Measurements from ENCODE around the gene TUG1.

Gene TUG1

GRCh38 chr22:30928401-30928800 is 40.7 kb upstream of the TUG1 start:
- no peaks in the 10 kb centered on the region for H3K9me3 ChIP-seq (replicated peaks; ENCODE audit: insufficient read depth, low read length)
- no peak overlapping the region for H3K27ac ChIP-seq (ENCODE audit: low read length)
- no peak overlapping the region for H3K4me2 ChIP-seq (ENCODE audit: low read depth, low read length)
- H3K27me3 ChIP-seq (replicated peaks; ENCODE audit: insufficient read depth, low read length) = no peaks in the 10 kb centered on the region
- H3K4me3 ChIP-seq (ENCODE audit: low read length) = no peak overlapping the region
- no peak for DNase-seq
- H3K36me3 ChIP-seq (replicated peaks; ENCODE audit: insufficient read depth, low read length) = no peaks in the 10 kb centered on the region
- no peaks in the 10 kb centered on the region for H4K20me1 ChIP-seq (ENCODE audit: insufficient read depth, low read length)
- TF ChIP-seq CTCF (IDR thresholded peaks at IDR 0.05; ENCODE audit: low read length) (no peak), EZH2phosphoT487 (IDR thresholded peaks at IDR 0.05; ENCODE audit: low read length) (no peak), EZH2 (optimal IDR thresholded peaks at IDR 0.05; ENCODE audit: low read depth, low read length) (no peak)
- no peaks in the 10 kb centered on the region for H3K4me1 ChIP-seq (ENCODE audit: low read length)
- no peak overlapping the region for H3K9ac ChIP-seq (ENCODE audit: low read length)
- H3F3A ChIP-seq (ENCODE audit: insufficient read depth, low read length) = no peaks in the 10 kb centered on the region
- no peak overlapping the region for H2AFZ ChIP-seq (ENCODE audit: low read length)
- H3K9me2 ChIP-seq (replicated peaks; ENCODE audit: insufficient read depth, low read length) = no peaks in the 10 kb centered on the region
- no peaks in the 10 kb centered on the region for H3K79me2 ChIP-seq (ENCODE audit: low read length)

DNA sequence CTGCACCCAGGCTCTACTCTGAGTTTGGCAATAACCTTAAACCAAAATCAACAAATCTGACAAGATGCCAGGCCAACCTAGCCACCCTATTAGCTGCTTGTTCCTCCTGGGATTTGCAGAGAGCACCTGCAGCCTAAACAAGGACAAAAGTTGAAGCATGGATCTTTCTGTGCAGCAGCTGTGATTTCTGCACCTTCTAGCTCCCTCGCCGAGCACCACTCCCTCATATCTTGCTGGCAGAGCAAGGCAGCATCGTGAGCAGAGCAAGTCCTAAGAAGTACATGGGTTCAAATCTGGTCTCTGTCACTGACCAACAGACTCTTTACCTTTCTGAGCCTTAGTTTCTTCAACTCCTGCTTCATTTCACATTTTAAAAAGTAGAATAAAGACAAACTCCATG is 38.8 kb upstream of the TUG1 start:
- Histone ChIP-seq H3F3A (ENCODE audit: insufficient read depth, low read length) (no peaks in the 10 kb centered on the region), H4K20me1 (ENCODE audit: insufficient read depth, low read length) (no peaks in the 10 kb centered on the region), H3K4me3 (ENCODE audit: low read length) (no peak overlapping the region), H3K36me3 (replicated peaks; ENCODE audit: insufficient read depth, low read length) (no peaks in the 10 kb centered on the region; the same call in 1 of the 2 replicates), H3K9me3 (replicated peaks; ENCODE audit: insufficient read depth, low read length) (no peaks in the 10 kb centered on the region), H2AFZ (ENCODE audit: low read length) (no peak overlapping the region), H3K79me2 (ENCODE audit: low read length) (no peaks in the 10 kb centered on the region), H3K9me2 (replicated peaks; ENCODE audit: insufficient read depth, low read length) (no peaks in the 10 kb centered on the region), H3K4me2 (ENCODE audit: low read depth, low read length) (no peak overlapping the region), H3K4me1 (ENCODE audit: low read length) (no peaks in the 10 kb centered on the region), H3K27me3 (replicated peaks; ENCODE audit: insufficient read depth, low read length) (no peaks in the 10 kb centered on the region), H3K9ac (ENCODE audit: low read length) (no peak overlapping the region), H3K27ac (ENCODE audit: low read length) (no peak overlapping the region)
- TF ChIP-seq EZH2 (optimal IDR thresholded peaks at IDR 0.05; ENCODE audit: low read depth, low read length) = no peak
- TF ChIP-seq EZH2phosphoT487 (IDR thresholded peaks at IDR 0.05; ENCODE audit: low read length) = no peak
- TF ChIP-seq CTCF (IDR thresholded peaks at IDR 0.05; ENCODE audit: low read length) = no peak
- no peak for DNase-seq

DNA sequence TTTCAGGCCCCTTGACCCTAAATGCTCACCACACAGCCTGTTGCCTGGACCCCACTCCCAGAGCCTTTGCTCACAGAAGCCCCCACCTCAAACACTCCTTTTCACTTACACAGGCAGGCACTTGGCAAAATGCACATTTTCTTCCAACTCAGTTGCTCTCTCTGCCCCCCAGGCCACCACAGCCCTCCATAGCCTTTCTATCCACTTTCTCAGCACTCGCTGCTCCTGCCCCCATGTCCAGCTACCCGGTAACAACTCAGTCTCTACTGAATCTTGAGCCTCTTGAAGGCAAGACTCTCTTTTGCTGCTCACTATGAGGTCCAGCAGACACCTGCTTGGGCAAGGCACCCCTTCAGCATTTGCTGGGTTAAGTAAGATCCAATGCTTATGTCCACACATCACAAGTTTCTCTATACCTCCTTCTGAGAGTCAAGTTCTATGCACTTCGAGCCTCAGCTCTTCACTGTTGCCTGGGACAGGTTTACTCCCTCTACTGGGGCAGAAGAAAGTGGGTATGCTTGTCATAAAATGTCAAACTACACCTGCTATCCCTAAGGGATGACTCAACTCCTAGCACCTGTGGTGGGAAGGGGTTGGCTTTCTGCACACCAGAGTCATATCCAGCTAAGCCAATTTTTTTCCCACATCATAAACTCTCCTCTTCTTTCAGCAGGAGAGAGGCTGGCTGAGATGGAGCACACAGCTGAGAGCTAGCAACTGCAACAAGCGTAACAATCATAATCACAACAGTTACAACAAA is 37.3 kb upstream of the TUG1 start:
- H4K20me1 ChIP-seq (ENCODE audit: insufficient read depth, low read length) = no peaks in the 10 kb centered on the region
- H3F3A ChIP-seq (ENCODE audit: insufficient read depth, low read length) = no peaks in the 10 kb centered on the region
- no peaks in the 10 kb centered on the region; the same call in 1 of the 2 replicates for H3K36me3 ChIP-seq (replicated peaks; ENCODE audit: insufficient read depth, low read length)

GRCh38 chr22:30932661-30933060 is 36.4 kb upstream of the TUG1 start:
- H4K20me1 ChIP-seq (ENCODE audit: insufficient read depth, low read length) = no peaks in the 10 kb centered on the region
- H3K4me1 ChIP-seq (ENCODE audit: low read length) = no peaks in the 10 kb centered on the region
- H3F3A ChIP-seq (ENCODE audit: insufficient read depth, low read length) = no peaks in the 10 kb centered on the region
- no peak overlapping the region for H2AFZ ChIP-seq (ENCODE audit: low read length)
- no peak overlapping the region for H3K27ac ChIP-seq (ENCODE audit: low read length)
- H3K36me3 ChIP-seq (replicated peaks; ENCODE audit: insufficient read depth, low read length) = no peaks in the 10 kb centered on the region; the same call in 1 of the 2 replicates
- H3K4me3 ChIP-seq (ENCODE audit: low read length) = no peak overlapping the region
- no peak overlapping the region for H3K9ac ChIP-seq (ENCODE audit: low read length)
- H3K9me3 ChIP-seq (replicated peaks; ENCODE audit: insufficient read depth, low read length) = no peaks in the 10 kb centered on the region
- no peaks in the 10 kb centered on the region for H3K79me2 ChIP-seq (ENCODE audit: low read length)
- TF ChIP-seq CTCF (IDR thresholded peaks at IDR 0.05; ENCODE audit: low read length) (no peak), EZH2phosphoT487 (IDR thresholded peaks at IDR 0.05; ENCODE audit: low read length) (no peak), EZH2 (optimal IDR thresholded peaks at IDR 0.05; ENCODE audit: low read depth, low read length) (no peak)
- H3K4me2 ChIP-seq (ENCODE audit: low read depth, low read length) = no peak overlapping the region
- no peaks in the 10 kb centered on the region for H3K27me3 ChIP-seq (replicated peaks; ENCODE audit: insufficient read depth, low read length)
- no peaks in the 10 kb centered on the region for H3K9me2 ChIP-seq (replicated peaks; ENCODE audit: insufficient read depth, low read length)
- DNase-seq = no peak

More for the DNA sequence above, 37.3 kb upstream of the TUG1 start:
- Histone ChIP-seq H3K79me2 (ENCODE audit: low read length) (no peaks in the 10 kb centered on the region), H3K9ac (ENCODE audit: low read length) (no peak overlapping the region), H3K4me1 (ENCODE audit: low read length) (no peaks in the 10 kb centered on the region), H3K9me3 (replicated peaks; ENCODE audit: insufficient read depth, low read length) (no peaks in the 10 kb centered on the region), H3K4me3 (ENCODE audit: low read length) (no peak overlapping the region), H3K27ac (ENCODE audit: low read length) (no peak overlapping the region), H3K4me2 (ENCODE audit: low read depth, low read length) (no peak overlapping the region), H3K27me3 (replicated peaks; ENCODE audit: insufficient read depth, low read length) (no peaks in the 10 kb centered on the region), H2AFZ (ENCODE audit: low read length) (no peak overlapping the region), H3K9me2 (replicated peaks; ENCODE audit: insufficient read depth, low read length) (no peaks in the 10 kb centered on the region)
- DNase-seq = no peak
- TF ChIP-seq EZH2phosphoT487 (IDR thresholded peaks at IDR 0.05; ENCODE audit: low read length) = no peak

Data from MM.1S (cell line).